ENCODE measurements around the gene NPTX1.

The NPTX1 gene

DNA sequence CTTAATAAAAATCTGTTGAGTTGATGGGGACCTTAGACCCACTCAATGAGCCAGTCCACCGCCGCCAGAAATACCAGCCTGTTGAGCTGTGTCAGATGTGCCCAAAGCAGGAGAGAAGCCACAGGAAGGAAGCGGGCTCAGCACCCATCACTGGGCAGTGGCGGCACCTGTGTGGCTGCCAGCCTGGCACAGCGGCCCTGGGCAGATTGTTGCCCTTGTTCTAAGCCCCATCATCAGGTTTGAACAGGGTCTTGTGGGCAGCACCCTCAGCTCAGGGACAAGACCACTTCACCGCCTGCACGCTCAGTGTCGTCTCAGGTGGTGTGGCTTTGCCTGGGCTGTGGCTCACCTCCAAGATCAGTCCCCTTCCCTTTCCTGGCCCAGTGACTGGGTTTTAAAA is 52.1 kb downstream of the NPTX1 start:
- DNase-seq = no peak

DNA sequence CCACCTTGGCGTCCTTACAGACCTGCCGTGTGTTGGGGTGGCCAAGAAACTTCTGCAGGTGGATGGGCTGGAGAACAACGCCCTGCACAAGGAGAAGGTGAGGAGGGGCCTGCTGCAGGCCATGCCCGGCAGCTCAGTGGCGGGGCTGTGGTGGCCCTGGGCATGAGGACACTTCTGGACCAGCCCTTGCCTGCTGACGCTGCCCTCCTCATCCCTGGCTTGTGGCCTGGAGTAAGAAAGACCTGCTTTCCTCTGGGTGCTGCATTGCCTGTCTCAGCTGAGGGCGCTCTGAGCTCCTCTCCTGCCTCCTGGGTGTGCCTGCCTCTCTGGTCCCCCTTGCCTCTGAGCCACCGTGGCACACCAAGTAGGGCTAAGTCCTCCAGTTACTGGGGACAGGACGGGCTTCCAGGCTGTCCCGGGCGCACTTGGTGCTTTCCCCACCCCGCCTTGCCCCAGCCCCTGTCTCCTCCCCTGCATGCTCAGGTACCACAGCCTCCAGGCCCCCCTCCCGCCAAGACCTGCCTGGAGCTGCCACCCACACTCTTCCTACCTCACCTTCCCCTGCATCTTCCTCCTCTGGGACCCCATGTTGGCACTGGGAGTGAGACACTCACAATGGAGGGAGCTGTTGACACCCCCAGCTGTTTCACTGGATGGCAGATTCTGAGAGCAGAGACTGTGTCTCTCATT is 52.7 kb downstream of the NPTX1 start:
- no peak for DNase-seq

DNA sequence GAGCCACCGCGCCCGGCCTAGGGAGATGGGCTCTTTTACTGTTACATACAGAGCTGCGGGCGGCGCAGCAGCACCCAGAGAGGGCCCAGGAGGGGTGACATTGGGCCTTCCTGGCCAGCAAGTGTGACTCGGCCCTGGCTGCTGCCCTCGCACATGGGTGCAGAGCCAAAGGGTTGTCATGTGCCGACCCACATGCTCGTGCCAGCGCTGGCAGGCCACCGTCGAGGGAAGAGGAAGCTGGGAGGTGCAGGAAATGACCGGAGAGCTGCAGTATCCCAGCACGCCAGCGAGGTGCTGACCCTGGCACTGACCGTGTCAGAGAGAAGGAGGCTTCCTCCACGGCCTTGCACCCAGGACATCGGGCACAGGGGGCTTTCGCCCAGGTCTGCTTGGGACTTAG is 53.4 kb downstream of the NPTX1 start:
- no peak for DNase-seq

DNA sequence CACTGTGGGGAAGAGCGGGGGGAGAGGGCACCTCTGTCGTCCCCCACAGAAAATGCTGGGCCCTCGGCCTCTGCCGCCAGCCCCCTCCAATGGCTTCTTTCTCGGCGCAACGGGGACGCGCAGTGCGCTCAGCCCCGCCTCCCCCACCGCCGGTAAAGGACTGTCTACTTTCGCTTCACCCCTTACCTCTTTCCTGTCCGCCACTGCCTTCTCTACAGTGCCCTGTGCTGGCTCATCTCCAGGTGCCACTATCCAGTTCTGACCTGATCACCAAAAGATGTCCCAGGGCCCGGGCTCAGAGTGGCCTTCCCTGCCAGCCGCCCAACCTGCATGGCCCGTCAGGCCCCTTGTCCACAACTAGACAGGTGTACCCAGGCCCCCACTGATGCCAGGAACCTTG is 54.1 kb downstream of the NPTX1 start:
- DNase-seq = no peak

DNA sequence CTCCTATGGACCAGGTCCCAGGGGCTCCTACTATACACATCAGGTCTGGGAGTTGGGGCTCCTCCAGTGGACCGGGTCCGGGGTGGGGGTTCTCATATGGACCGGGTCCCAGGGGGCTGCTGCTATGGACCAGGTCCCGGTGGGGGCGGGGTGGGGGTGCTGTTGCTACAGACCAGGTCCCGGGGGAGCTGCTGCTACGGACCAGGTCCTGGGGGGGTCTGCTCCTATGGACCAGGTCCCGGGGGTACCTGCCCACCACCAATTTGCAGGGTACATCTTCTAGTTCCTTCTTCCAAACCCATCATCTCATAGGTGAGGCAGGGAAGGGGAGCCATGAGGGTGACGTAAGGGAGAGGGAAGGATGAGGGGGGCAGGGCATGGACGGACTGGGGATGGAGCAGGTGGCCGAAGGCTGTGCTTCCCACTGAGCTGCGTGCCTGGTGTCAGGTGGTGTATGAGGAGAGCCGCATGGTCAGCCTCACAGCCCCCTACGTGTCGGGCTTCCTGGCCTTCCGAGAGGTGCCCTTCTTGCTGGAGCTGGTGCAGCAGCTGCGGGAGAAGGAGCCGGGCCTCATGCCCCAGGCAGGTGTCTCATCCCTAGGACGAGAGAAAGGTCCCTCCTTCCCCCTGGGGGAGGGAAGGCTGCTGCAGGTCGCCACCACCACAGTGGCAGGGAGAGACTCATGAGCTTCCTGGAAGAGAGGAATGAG is 54.9 kb downstream of the NPTX1 start:
- no peak for DNase-seq

- no peak for DNase-seq
Observed at GRCh38 chr17:80419255-80419654, 57.2 kb downstream of the NPTX1 start.

DNA sequence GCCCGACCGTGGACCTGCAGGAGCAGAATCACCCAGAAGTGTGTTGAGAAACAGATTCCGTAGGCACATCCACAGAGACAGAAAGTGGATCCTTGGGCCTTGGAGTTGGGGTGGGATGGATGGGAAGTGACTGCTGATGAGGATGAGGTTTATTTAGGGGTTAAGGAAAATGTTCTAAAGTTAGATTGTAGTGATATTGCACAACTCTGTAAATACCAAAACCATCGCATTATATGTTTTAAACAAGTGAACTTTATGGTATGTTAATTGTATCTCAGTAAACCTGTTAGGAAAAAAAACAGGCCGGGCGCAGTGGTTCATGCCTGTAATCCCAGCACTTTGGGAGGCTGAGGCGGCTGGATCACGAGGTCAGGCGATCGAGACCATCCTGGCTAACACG is 57.8 kb downstream of the NPTX1 start:
- no peak for DNase-seq
